ENCODE measurements around the gene POFUT1. TPM values are rescaled to one million over a fixed set of nuclear protein-coding genes. Genes with fewer than 3 reads are reported as not detected.

The POFUT1 gene
- total RNA-seq, 1 donor from 2014 or later, result 67.4 TPM

DNA sequence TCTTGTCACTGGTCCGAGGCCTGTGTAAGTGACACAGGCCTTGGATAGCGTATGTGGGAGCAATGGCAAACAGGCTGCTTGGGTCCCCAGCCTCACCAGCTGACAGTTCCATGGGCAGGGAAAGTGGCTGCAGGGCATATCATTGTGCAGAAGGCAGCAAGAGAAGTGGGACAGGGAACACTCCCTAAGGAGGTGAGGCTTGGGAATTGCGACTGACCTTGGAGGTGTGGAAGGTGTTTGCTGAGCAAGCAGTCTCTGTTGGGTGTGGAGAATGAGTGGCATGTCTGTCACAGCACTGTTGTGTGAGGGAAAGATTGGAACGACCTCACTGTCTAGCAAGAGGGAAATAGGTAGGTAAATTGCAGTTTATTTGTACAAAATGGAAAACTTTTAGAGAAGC, 16.8 kb downstream of the POFUT1 start:
- no peaks in the 10 kb centered on the region for H3K4me1 Mint-ChIP-seq (ENCODE audit: low read depth)
- H3K27me3 Mint-ChIP-seq (ENCODE audit: low read depth), result no peaks in the 10 kb centered on the region
- H3K9me3 Mint-ChIP-seq, result no peaks in the 10 kb centered on the region
- no peak overlapping the region for H3K27ac Mint-ChIP-seq
- no peak for DNase-seq (ENCODE audit: low spot score)
- peaks cover 84% of the 10 kb centered on the region for H3K36me3 Mint-ChIP-seq (ENCODE audit: low read depth)
- intact Hi-C loops (cut with micrococcal nuclease), result no loop called here
- no peak overlapping the region for H3K4me3 Mint-ChIP-seq (ENCODE audit: low read depth)

DNA sequence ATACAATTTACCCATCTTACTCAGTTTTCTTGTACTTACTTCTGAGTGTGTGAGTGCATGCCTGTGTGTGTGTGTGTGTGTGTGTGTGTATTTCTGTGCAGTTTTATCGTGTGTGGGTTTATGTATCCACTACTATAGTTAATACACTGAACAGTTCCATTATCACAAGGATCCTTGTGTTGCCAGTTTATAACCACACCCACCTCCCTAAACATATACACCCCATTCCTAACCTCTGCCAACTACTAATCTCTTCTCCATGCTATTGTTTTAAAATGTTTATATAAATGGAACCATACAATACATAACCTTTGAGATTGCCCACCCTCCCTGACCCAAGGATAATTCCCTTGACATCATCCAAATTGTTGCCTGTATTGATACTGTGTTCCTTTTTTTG, 18.7 kb downstream of the POFUT1 start:
- Mint-ChIP-seq H3K4me1 (ENCODE audit: low read depth) (peaks cover 8% of the 10 kb centered on the region), H3K27me3 (ENCODE audit: low read depth) (no peaks in the 10 kb centered on the region)

DNA sequence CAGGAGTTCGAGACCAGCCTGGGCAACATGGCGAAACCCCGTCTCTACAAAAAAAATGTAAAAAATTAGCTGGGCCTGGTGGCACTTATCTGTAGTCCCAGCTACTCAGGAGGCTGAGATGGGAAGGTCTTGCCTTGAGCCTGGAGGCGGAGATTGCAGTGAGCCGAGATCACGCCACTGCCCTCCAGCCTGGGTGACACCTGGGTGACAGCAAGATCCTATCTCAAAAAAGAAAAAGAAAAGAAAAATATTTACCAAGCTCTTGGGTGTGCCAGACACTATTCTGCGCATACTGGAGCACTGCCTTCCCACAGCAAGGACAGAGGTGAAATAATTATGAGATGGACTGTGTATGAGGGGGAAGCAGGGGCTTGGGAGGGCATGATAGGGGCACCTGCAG, 19.6 kb downstream of the POFUT1 start:
- DNase-seq (ENCODE audit: low spot score), result no peak
- H3K27me3 Mint-ChIP-seq (ENCODE audit: low read depth), result no peaks in the 10 kb centered on the region
- peaks cover 81% of the 10 kb centered on the region for H3K36me3 Mint-ChIP-seq (ENCODE audit: low read depth)
- intact Hi-C loops (cut with micrococcal nuclease), result no loop called here
- no peaks in the 10 kb centered on the region for H3K9me3 Mint-ChIP-seq
- peaks cover 18% of the 10 kb centered on the region for H3K4me1 Mint-ChIP-seq (ENCODE audit: low read depth)
- H3K4me3 Mint-ChIP-seq (ENCODE audit: low read depth), result no peak overlapping the region
- H3K27ac Mint-ChIP-seq, result no peak overlapping the region

More for the DNA sequence above, 18.7 kb downstream of the POFUT1 start:
- no peak for DNase-seq (ENCODE audit: low spot score)
- Mint-ChIP-seq H3K27ac (no peak overlapping the region), H3K4me3 (ENCODE audit: low read depth) (no peak overlapping the region), H3K36me3 (ENCODE audit: low read depth) (peaks cover 81% of the 10 kb centered on the region), H3K9me3 (no peaks in the 10 kb centered on the region)
- intact Hi-C loops (cut with micrococcal nuclease), result no loop called here

DNA sequence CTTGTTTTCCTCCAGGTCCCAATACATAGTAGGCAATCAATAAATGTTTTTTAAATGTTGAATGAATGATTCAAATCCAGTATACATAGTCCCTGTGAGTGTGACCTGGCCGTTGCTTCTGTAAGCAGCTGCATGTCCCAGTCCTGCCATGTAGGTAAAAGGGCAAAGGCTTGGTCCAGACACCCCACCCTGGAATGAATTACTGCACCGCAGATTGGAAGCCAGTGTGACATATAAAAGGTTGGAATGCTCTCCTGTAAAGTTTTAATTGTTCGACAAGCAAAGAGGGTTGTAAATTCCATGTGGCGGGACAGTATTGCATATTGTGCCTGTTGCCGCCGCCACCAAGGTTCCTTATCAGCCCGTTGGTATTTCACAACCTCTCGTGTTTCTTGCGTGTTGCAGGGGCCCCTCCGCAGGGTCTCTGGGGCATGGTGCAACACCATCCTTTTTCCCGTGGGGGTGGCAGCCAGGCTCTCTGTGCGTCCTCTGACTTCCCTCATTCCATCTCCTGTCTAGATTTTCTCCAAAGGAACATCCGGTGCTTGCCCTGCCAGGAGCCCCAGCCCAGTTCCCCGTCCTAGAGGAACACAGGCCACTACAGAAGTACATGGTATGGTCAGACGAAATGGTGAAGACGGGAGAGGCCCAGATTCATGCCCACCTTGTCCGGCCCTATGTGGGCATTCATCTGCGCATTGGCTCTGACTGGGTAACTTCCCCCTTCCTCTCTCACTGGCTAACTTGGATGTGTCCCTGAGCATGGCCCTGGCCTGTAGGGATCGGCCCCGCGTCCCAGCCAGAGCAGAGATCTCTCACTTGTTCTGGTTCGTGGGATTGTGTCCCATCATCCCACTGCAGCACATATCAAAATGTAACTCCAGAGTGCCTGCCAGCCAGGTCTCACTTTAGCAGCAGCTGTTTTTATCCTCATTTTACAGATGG, 20.3 kb downstream of the POFUT1 start:
- Mint-ChIP-seq H3K9me3 (no peaks in the 10 kb centered on the region), H3K4me1 (ENCODE audit: low read depth) (peaks cover 25% of the 10 kb centered on the region), H3K4me3 (ENCODE audit: low read depth) (no peak overlapping the region), H3K36me3 (ENCODE audit: low read depth) (peaks cover 81% of the 10 kb centered on the region), H3K27ac (no peak overlapping the region), H3K27me3 (ENCODE audit: low read depth) (no peaks in the 10 kb centered on the region)
- intact Hi-C loops (cut with micrococcal nuclease), result no loop called here
- DNase-seq (ENCODE audit: low spot score), result no peak

DNA sequence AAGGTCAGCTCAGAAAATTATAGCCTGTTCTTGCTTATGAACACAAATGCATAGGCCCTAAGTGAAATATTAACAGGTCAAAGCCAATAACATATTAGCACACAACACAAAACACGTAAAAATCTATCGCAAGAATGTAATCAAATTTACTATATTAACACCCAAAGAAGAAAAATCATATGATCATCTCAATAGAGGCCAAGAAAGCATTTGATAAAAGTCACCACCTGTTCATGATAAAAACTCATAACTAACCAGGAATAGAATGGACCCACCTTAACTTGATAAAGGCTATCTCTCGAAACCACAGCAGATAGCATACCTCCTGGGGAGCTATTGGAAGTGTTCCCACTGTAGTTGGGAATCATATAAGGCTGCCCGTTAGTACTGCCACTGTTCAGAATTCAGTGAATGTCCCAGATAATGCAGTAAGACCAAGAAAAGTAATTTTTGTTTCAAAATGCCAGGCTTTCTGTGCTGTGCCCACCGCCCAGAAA, 21.6 kb downstream of the POFUT1 start:
- DNase-seq (ENCODE audit: low spot score), result no peak
- Mint-ChIP-seq H3K27ac (no peak overlapping the region), H3K36me3 (ENCODE audit: low read depth) (peaks cover 80% of the 10 kb centered on the region), H3K27me3 (ENCODE audit: low read depth) (no peaks in the 10 kb centered on the region), H3K9me3 (no peaks in the 10 kb centered on the region), H3K4me3 (ENCODE audit: low read depth) (no peak overlapping the region), H3K4me1 (ENCODE audit: low read depth) (peaks cover 31% of the 10 kb centered on the region)
- intact Hi-C loops (cut with micrococcal nuclease), result no loop called here

DNA sequence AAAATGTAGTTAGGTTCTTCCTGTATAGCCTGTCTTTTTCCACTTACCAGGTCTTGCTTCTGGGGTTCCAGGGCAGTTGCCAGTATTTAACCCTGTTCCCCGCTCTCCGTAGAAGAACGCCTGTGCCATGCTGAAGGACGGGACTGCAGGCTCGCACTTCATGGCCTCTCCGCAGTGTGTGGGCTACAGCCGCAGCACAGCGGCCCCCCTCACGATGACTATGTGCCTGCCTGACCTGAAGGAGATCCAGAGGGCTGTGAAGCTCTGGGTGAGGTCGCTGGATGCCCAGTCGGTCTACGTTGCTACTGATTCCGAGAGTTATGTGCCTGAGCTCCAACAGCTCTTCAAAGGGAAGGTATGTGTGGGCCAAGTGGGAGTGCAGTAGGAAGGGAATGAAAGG, 23.0 kb downstream of the POFUT1 start:
- Mint-ChIP-seq H3K36me3 (ENCODE audit: low read depth) (peaks cover 85% of the 10 kb centered on the region), H3K4me3 (ENCODE audit: low read depth) (no peak overlapping the region), H3K4me1 (ENCODE audit: low read depth) (peaks cover 37% of the 10 kb centered on the region), H3K9me3 (no peaks in the 10 kb centered on the region), H3K27ac (peak overlapping the region; percentile 97), H3K27me3 (ENCODE audit: low read depth) (no peaks in the 10 kb centered on the region)
- DNase-seq (ENCODE audit: low spot score), result no peak
- intact Hi-C loops (cut with micrococcal nuclease), result loop anchor here (5.0 kb wide), 1 partner anchor 127 kb away; the partner anchor contains the start of gene ASXL1

DNA sequence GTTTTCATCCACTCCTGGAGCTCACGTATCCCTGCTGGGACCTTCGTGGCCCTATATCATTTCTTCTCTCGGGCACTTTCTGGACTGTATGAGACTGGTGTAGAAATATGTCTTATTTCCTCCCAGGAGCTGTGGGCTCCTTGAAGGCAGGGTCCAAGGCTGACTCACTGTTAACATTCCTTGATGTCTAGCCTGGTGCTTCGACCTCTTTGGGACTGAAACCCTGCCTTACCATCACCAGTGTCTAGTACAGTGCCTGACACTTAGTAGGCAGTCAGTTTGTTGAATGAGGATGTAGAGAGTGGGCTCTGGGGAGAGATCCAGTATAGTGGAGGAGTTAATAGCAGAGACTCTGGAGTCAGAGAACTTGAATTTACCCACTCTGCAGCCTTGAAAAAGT, 23.6 kb downstream of the POFUT1 start:
- Mint-ChIP-seq H3K27ac (peak overlapping the region; percentile 97), H3K9me3 (no peaks in the 10 kb centered on the region), H3K4me3 (ENCODE audit: low read depth) (no peak overlapping the region), H3K36me3 (ENCODE audit: low read depth) (peaks cover 86% of the 10 kb centered on the region), H3K4me1 (ENCODE audit: low read depth) (peaks cover 38% of the 10 kb centered on the region), H3K27me3 (ENCODE audit: low read depth) (no peaks in the 10 kb centered on the region)
- intact Hi-C loops (cut with micrococcal nuclease), result loop anchor here (5.0 kb wide), 1 partner anchor 126 kb away; the partner anchor contains the start of gene ASXL1
- DNase-seq (ENCODE audit: low spot score), result no peak

DNA sequence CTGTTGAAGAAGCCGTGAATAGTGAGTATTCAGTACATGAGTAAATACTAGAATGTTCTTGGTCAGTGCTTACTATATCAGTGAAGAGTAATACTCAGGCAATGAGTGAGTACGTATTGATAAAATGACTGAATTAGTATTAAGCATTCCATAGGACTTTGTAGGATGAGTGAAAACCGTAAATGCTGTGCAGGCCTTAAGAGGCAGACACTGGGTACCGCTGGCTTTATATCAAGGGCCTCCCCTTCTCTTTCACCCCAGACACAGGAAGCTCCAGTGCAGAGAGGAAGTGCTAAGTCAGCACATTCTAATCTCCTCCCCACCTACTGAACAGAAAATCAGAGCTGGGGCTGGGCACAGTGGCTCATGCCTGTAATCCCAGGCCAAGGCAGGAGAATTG, 24.2 kb downstream of the POFUT1 start:
- intact Hi-C loops (cut with micrococcal nuclease), result loop anchor here (1.0 to 5.0 kb wide), 5 partner anchors 17 to 125 kb away; partner anchors contain the start of genes ASXL1, PLAGL2 and POFUT1
- Mint-ChIP-seq H3K27me3 (ENCODE audit: low read depth) (no peaks in the 10 kb centered on the region), H3K36me3 (ENCODE audit: low read depth) (peaks cover 84% of the 10 kb centered on the region), H3K4me3 (ENCODE audit: low read depth) (peak overlapping the region; percentile 69), H3K9me3 (no peaks in the 10 kb centered on the region), H3K27ac (peak overlapping the region; percentile 97), H3K4me1 (ENCODE audit: low read depth) (peaks cover 38% of the 10 kb centered on the region)
- peak; percentile 20 for DNase-seq (ENCODE audit: low spot score)

DNA sequence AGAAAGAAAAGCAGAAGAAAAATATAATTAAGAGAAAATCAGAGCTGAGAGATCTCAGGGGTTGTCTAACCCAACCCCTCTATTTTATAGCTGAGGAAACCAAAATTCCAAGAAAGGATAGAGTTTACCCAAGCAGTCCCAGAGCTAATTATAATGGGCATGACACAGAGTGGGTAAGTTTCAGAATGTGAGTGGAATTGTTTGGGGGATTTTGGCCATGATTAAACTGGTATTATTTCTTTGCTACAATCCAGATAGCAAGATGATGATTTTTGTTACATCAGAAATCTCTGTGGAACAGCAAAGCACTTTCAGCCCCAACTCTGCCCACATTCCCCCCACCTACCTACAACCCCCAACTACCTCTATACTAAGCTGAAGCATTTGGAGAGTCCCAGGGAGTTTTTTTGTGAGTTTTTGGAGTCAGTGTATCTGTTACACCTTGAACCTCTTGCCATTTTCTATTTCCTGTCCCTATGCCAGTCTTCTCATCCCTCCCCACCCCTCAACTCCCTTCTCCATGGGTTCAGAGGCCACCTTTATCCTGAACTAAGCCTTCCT, 24.7 kb downstream of the POFUT1 start:
- Mint-ChIP-seq H3K27ac (peak overlapping the region; percentile 97), H3K4me1 (ENCODE audit: low read depth) (peaks cover 38% of the 10 kb centered on the region), H3K36me3 (ENCODE audit: low read depth) (peaks cover 86% of the 10 kb centered on the region), H3K27me3 (ENCODE audit: low read depth) (no peaks in the 10 kb centered on the region), H3K4me3 (ENCODE audit: low read depth) (peak overlapping the region; percentile 69), H3K9me3 (no peaks in the 10 kb centered on the region)
- DNase-seq (ENCODE audit: low spot score), result no peak
- intact Hi-C loops (cut with micrococcal nuclease), result loop anchor here (1.0 to 5.0 kb wide), 5 partner anchors 17 to 125 kb away; partner anchors contain the start of genes ASXL1, PLAGL2 and POFUT1

DNA sequence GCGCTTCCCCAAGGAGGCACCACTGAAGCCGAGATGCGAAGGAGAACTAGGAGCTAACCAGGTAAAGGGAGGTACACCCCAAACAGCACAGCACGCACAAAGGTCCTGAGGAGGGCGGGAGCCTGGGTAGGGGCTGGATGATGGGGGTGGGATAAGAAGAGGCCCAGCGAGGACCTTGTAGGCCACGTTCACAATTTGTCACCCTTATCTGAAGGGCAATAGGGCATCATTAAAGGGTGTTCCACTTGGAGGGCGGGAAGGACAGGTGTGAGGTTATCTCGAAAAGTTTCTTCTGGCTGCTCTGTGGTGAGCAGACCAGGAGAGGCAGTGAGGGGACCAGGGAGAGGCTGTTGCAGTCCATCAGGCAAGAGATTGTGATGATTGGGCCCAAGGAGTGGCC, 25.6 kb downstream of the POFUT1 start:
- intact Hi-C loops (cut with micrococcal nuclease), result loop anchor here (5.0 kb wide), 1 partner anchor 124 kb away; the partner anchor contains the start of gene ASXL1
- H3K9me3 Mint-ChIP-seq, result no peaks in the 10 kb centered on the region
- H3K4me3 Mint-ChIP-seq (ENCODE audit: low read depth), result peak overlapping the region; percentile 5
- H3K36me3 Mint-ChIP-seq (ENCODE audit: low read depth), result peaks cover 80% of the 10 kb centered on the region
- peaks cover 38% of the 10 kb centered on the region for H3K4me1 Mint-ChIP-seq (ENCODE audit: low read depth)
- H3K27me3 Mint-ChIP-seq (ENCODE audit: low read depth), result no peaks in the 10 kb centered on the region
- peak overlapping the region; percentile 97 for H3K27ac Mint-ChIP-seq
- no peak for DNase-seq (ENCODE audit: low spot score)

DNA sequence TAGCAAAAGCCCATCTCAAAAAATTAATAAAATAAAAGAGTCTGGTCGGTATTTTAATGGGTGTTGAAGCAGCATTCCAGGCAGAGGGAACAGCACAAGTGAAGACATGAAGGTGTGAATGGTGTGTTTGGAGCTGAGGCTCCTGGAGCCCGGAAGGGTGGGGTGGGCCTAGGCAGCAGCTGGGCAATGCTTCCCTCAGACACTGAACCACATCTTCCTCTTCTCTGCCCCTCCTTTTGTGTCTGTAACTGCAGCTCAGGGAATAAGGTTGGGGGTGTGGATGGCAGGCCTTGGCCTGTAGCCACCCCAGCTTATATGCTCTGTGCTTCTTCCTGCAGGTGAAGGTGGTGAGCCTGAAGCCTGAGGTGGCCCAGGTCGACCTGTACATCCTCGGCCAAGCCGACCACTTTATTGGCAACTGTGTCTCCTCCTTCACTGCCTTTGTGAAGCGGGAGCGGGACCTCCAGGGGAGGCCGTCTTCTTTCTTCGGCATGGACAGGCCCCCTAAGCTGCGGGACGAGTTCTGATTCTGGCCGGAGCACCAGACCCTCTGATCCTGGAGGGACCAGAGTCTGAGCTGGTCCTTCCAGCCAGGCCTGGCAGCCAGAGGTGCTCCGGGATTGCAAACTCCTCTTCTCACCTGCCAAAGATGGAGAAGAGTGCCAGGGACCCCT, 26.6 kb downstream of the POFUT1 start:
- H3K36me3 Mint-ChIP-seq (ENCODE audit: low read depth), result peaks cover 70% of the 10 kb centered on the region
- peak overlapping the region; percentile 38 for H3K27ac Mint-ChIP-seq
- intact Hi-C loops (cut with micrococcal nuclease), result loop anchor here (5.0 kb wide), 1 partner anchor 123 kb away; the partner anchor contains the start of gene ASXL1
- peaks cover 38% of the 10 kb centered on the region for H3K4me1 Mint-ChIP-seq (ENCODE audit: low read depth)
- H3K4me3 Mint-ChIP-seq (ENCODE audit: low read depth), result no peak overlapping the region
- no peak for DNase-seq (ENCODE audit: low spot score)
- H3K27me3 Mint-ChIP-seq (ENCODE audit: low read depth), result no peaks in the 10 kb centered on the region
- H3K9me3 Mint-ChIP-seq, result no peaks in the 10 kb centered on the region

DNA sequence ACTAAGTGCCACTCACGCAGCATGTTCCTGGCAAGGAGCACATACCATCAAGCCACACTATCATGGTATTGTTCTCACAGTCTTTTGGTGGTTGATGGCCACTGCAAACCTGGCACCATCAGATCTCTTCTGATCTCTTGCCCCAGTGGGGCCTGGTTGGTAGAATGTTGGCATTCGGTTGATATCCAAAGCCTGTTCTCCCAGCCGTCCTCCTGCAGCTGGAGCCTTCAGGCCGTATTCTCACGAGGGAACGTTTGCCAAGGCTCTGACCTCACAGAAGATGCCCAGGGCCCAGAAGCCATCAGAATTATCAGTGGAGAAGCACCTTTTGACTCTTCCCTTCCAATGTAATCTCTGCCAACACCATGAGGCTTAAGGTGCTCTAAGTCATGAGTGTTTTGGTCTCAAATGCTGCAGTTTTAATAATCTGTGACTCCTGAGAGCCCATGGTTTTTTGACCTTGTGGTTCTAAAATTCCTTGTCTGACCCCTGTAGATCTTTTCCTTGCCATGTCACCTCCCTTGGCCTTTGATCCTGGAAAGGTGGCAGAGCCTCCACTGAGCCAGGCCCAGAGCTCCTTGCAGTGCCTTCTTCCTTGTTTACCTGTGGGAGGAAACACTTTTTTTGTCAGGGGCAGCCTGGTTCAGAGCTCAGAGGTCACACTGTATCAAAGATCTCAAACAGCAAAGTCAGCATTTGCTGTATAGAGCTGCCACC, 27.8 kb downstream of the POFUT1 start:
- H3K4me1 Mint-ChIP-seq (ENCODE audit: low read depth), result peaks cover 47% of the 10 kb centered on the region
- peaks cover 65% of the 10 kb centered on the region for H3K36me3 Mint-ChIP-seq (ENCODE audit: low read depth)
- H3K9me3 Mint-ChIP-seq, result no peaks in the 10 kb centered on the region
- peak overlapping the region; percentile 62 for H3K27ac Mint-ChIP-seq
- no peaks in the 10 kb centered on the region for H3K27me3 Mint-ChIP-seq (ENCODE audit: low read depth)
- H3K4me3 Mint-ChIP-seq (ENCODE audit: low read depth), result no peak overlapping the region
- intact Hi-C loops (cut with micrococcal nuclease), result loop anchor here (1.0 kb wide), 1 partner anchor 34 kb away; no protein-coding TSS in a partner anchor
- no peak for DNase-seq (ENCODE audit: low spot score)
